ENCODE measurements around the gene ITPK1.
"Not testable (repeated sequence)": the region's sequence is repeated elsewhere in the genome, so short reads cannot be mapped to it uniquely, and the experiment has no call there.

Gene ITPK1

DNA sequence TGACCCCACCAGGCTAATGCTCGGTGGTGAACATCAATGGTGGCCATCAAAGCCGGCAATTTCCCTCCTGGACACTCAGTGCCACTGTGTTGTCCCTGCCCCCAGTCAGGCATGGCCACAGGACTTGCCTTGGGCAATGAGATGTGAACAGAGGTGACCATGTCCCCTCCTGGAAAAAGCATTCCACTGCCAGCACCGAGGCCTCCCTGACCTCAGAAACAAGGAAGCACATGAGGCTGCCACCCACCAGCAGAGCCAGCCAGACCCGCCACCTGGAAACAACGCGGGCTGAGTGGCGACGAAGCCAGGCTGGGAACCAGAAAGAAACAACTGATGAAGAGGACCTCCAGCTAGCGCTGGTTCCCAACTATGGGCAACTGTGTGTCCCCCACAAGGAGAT is 31.8 kb downstream of the ITPK1 start:
- DNase-seq: no peak

DNA sequence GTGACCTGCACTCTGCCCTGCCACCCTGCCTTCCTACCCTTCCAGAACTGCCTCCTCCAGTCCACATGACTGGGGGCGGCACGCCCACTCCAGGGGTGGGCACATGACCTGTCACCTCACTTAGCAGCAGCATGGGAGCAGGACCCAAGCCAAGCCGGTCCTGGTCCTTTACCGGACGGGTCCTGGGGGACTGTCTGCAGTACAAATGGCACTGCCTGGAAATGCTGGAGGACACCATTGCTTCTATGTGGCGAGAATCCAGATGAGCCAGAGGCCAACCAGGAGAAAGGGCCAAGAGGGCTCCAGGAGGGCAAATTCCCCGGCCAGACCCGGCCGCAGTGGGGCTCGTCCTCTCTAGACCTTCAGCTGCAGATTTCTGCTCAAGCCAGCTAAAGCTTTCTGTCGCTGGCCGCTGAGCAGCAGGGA is 33.1 kb downstream of the ITPK1 start:
- ATAC-seq (no peak), DNase-seq (no peak)

More for the DNA sequence above, 31.8 kb downstream of the ITPK1 start:
- no peak for ATAC-seq

DNA sequence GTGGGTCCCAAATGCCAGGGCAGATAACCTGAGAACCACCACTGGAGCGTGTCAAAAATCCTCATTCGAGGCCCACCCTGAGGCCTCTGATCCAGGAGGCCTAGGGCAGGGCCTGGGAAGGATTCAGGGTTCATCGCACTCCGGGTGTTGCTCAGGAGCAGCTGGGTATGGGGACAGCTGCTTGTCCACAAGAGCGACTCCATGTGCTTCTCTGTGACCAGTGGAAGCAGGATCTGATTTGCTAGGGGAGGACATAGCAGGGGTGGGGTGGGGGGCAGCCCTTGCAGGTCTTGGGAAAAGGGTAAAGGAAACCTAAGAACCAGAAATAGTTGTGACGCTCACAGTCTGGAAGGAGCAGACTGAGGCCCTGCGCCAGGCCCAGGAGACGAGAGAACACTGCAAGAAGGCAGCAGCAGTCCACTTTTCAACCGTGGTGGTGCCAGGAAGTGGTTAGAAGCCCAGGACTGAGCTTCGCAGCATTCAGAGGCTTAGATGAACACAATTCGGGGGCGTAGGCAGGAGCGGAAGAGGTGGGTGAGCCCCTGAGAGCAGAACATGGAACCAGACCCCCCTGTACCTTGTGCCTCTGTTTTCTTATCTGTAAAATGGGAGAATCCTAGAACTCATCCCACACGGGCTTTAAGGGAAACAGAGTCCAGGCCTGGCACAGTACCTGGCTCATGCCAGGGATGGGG is 33.7 kb downstream of the ITPK1 start:
- peak; percentile 48 for ATAC-seq
- peak; percentile 69 for DNase-seq

DNA sequence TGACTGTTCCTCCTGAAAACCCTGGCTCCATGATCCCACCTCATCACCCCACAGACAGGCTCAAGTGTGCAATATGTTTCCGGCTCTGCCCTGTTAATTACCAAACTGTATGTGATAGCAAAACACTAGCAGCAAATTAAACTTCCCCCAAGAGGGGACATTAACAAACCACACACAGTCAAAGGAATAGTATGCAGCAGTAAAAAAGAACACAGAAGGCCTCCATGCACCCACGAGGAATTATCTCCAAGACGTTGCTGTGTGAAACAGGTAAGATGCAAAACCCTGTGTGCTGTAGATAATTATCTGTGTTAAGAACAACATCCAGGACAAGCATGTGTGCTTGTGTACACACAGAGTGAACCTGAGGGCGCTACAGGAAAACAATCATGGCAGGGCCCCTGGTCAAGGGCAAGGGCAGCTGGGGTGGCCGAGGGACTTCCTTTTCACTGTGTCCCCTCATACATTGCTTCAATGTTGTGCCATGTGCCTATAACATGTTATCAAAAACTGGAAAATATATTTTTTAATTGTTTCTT is 35.8 kb downstream of the ITPK1 start:
- no peak for ATAC-seq
- no peak for DNase-seq

DNA sequence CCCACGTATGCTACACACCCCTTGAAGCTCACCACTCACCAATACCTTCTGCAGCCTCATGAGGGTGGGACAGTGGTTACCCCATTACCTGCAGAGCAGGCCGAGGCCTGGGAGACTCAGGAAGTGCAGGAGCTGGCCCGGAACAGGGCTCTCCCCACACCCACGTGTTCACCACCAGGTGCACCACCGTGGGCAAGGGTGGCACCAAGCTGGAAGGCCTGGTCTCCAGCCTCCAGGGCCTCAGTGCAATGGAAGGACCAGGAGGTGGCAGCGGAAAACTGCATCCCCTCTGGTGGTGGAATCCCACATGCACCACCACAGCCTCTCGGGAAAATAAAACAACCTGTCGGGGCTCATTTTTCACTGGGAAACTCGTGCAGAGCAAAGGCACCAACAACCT is 36.4 kb downstream of the ITPK1 start:
- ATAC-seq: no peak
- DNase-seq: no peak

DNA sequence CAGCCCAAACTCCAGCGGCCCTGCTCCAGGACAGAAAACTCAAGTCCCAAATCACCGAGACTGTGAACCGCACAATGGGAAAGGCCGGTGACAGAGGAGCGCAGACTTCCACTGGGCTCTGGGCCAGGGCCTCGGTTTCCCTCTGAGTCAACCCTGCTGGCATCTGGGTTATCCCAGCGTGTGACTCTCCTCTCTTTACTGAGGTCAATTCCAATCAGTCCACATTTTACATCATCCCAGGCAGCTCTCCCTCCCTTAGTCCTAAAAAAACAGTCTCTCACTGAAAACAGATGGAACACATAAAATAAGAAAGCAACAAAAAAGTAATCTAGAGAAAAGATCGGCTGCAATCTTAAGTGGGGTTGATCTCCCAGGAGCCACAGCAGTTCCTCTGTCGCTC is 36.9 kb downstream of the ITPK1 start:
- no peak for DNase-seq

DNA sequence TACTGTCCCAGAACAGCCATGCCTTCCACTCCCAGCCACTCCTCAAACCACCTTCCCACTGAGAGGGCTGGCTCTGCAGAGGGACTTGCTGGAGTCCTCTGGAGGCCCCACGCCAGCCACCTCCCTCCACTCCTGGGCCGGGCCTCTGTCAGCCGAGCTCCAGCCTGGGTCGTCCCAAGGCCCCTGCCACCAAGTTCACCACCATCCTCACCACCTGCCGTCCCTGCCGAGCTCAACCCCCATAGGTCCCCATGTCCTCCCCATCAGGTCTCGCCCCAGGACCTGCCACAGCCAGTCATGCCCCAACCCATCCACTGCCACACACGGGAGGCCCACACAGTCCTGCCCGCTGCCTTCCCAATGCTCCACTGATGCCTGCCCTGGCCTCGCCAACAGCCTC is 39.0 kb downstream of the ITPK1 start:
- ATAC-seq (no peak), DNase-seq (no peak)

More for the DNA sequence above, 36.9 kb downstream of the ITPK1 start:
- ATAC-seq: no peak

DNA sequence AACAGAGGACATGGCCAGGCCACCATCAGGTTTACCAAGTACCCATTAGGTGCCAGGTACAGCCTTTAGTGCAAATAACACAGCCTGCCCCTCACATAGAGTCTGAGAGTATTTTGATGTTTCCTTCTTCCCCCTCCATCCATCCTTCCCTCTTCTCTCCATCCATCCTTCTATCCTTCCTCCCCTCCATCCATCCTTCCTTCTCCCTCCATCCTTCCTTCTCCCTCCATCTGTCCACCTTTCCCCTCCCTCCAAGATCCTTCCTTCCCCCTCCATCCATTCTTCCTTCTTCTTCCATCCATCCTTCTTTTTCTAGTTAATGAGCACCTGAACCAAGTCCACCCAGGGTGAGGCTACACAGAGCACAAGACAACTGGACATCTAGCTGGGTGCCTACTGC is 39.8 kb downstream of the ITPK1 start:
- DNase-seq (no peak), ATAC-seq (no peak)

DNA sequence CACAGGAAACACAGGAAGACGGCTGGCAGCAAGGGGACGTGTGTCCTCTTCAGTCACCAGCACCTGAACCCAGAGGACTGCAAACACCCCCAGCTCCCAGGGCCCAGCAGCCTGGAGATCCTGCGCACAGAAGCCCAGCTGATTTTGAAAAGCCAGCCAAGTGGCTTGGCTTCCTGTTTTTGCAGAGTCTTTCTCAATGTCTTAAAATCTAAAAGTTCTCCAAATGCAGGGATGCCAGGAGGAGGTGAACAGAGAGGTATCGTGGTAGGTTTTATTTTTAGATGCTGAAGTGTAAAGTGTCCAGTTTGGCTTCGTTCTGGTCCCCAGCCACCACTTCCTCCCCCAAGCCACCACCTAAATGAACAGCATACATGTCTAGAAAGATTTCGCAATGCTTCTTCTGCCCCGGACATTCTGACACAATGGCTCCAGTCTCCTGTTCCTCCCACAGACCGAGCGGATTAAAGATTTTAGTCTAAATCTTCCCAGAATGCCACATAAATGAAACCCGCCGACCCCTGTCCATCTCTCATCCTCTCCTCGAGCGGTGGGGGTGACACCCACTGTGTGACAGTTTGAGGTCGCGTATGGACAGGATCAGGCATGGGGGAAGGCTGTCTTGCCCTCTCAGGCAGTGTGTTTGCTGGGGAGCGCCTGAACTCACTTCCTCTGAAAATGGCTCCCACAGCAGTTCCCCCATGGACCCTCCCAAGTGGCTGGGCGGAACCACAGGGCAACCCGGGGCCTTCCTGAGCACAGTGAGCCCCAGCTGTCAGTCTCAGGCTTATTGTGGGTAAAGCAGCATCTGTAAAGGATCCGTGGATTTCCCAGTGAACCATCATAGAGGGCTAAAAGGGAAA is 41.6 kb downstream of the ITPK1 start:
- ATAC-seq (peak; percentile 12), DNase-seq (peak; percentile 34)

DNA sequence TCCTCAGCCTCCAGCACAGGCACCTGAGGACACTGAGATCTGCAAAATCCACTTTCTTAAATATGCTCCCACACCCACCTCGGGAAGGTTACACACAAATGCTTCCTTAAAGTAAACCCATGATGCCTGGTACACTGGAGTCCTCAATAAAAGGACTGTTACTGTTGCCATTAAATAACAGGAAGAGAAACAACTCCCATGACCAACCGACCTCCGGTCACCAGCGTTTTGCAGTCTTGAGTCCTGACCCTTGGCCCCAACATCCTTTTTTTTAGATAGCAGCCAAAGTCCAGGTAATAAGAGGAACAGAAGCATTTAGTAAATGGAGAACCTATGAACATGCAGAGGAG is 42.4 kb downstream of the ITPK1 start:
- ATAC-seq (no peak), DNase-seq (no peak)

DNA sequence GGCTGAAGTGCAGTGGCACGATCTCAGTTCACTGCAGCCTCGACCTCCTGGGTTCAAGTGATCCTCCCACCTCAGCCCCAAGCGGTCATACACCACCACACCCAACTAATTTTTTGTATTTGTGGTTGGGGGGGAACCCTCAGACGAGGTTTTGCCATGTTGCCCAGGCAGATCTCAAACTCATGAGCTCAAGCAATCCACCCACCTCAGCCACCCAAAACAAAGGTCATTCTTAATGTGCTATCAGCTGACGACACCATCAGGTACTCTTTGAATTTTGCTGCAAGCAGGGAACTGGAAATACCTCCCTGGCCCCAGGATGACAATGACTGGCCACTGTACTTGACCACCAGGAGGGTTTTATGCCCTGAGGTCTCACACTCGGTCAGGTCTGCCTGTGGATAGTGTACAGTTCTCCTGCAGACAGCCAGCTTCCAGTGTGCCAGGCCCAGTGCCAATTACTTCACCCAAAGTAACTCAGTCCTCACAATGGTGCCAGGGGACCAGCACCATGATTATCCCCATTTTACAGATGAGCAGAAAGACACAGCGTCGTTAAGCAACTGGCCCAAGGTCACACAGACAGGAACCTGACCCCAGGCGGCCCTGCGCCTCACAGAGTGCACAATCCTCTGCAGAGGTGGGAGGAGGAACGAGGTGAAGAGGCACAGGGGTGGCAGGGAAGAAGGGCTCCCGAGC is 42.9 kb downstream of the ITPK1 start:
- ATAC-seq (peak; percentile 62), DNase-seq (peak; percentile 44)

DNA sequence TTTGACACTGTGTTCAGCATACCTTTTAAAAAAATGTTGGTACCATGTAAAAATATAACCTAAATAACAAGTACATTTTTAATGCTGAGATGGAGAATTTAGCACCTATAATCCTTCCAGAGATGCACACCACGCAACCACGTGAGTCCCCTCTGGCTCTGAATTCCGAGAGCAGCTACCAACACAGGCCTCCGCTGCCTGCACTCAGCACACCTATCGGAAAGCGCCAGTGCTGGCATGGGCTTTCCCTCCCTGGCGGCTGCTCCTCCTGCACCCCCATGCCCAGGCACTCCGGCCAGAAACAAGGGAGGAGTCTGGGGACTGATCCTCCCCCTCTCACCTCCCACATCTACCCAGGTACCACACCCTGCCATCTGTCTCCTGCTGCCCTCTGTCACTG is 47.0 kb downstream of the ITPK1 start:
- no peak for DNase-seq
- ATAC-seq: no peak

DNA sequence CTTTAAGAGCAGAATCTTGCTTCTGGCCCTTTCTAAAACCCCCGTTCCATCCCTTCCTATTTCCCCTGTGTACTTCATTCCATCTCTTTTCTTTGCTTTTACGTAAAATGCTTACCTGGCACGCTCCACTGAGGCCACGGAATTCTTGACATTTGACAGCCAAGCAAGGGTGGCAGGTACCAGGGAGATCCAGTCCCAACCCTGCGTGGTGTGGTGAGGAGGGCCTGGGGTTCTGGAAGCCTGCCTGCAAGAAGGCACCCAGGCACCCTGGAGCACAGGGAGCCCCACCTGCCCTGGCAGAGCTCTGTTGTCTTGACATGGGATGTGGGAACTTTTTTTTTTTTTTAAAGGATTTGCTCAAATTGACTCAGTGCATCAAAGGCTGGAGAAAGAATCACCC is 48.6 kb downstream of the ITPK1 start:
- ATAC-seq: no peak
- no peak for DNase-seq

DNA sequence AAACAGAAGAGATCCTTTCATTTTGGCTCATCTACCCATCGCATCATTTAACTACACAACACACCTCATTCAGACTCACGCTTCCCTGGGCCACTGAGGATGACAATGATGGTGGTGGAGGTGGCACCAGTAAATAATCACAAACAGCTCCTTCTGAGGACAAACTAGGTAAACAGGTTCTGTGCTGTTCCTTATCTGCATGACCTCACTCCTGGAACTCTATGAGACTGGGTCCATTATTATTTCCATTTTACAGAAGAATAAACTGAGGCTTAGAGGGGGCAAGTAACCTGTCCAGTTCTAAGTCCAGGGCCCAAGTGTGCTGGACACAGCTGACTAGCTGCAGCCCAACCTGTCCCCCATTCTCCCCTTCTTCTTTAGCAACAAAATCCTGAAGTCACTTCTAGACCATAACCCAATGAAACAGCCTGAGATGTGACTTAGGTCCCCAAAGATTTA is 50.4 kb downstream of the ITPK1 start:
- DNase-seq (no peak), ATAC-seq (no peak)

DNA sequence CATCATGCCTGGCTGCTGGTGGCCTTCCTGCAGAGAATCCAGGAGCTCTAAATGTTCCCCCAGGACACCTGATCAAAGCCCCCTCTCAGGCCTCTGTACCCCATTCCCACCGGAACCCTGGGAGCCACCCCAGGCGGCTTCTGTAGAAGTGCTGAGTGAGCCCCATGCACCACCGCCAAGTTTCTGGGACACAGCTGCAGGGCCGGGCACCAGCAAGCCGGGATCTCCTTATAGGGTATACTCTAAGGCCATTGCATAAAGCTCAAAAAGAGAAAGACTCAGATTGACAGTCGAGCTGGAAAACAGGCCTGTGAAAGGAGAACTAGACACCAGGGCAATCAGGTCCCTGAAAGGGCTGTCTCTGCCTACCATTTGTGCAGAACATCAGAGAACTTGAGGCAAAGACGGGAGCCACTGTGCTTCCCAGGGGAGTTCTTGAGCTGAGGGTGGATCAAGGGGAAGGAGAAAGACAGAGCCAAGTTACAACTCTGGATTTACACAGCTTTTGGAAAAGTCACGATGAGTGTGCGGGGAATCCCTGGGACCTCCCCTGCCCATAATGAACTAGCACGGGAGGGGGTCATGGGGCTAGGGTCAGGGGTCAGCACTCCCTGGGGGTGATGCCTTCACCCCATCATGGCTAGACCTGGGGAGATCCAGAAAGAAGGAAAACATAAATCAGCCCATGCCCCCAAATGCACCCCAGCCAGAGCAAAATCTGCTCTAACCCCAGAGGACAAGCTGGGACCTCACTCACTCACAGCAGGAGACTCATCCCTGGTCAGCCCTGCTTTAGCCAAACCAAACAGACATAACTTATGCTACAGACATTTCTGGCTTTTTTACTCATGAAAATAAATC is 51.1 kb downstream of the ITPK1 start:
- no peak for ATAC-seq

DNA sequence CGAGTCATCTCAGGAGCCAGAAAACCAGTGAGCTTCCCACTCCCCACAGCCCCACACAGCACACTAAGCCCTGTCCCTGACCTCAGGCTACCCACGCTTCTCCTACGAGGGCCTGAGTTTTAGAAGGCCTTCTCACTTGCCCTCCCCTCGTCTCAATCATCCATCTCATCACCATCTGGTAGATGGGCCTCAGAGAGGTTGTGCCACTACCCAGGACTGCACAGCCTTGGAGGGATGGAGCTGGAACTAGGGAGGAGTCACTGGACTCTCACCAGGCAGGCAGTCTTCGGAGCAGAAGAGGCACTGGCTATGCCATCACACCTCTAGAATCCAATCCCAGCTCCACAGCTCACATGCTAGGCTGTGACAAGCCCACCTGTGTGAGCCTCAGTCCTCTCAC is 52.3 kb downstream of the ITPK1 start:
- DNase-seq: no peak
- ATAC-seq: no peak

More for the DNA sequence above, 51.1 kb downstream of the ITPK1 start:
- no peak for DNase-seq

DNA sequence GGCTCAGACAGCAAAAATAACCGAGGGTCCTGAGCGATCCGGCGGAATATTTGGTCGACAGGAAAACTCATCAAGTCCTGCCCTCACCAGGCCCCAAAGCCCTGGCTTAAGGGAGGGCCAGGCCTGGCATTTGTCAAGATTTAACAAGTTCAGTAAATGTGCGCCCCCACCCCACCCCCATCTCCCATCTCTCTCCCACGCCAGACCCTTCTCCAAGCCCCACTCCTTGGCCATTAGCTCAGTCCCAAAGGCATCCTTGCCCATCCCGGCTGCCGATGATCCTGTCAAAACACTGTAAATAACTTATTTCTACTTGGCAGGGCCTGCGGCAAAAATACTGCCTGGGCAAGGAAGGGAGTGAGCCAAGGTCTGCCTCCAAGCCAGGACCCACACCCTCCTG is 52.8 kb downstream of the ITPK1 start:
- ATAC-seq (no peak), DNase-seq (no peak)

DNA sequence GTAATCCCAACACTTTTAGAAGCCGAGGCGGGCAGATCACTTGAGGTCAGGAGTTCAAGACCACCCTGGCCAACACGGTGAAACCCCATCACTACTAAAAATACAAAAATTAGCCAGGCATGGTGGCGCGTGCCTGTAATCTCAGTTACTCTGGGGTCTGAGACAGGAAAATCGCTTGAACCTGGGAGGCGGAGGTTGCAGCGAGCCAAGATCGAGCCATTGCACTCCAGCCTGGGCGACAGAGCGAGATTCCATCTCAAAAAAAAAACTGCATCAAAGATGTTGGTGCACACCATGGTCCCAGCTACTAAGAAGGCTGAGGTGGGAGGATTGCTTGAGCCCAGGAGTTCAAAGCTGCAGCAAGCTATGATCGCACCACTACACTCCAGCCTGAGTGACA is 53.7 kb downstream of the ITPK1 start:
- not testable (repeated sequence) for ATAC-seq, DNase-seq

DNA sequence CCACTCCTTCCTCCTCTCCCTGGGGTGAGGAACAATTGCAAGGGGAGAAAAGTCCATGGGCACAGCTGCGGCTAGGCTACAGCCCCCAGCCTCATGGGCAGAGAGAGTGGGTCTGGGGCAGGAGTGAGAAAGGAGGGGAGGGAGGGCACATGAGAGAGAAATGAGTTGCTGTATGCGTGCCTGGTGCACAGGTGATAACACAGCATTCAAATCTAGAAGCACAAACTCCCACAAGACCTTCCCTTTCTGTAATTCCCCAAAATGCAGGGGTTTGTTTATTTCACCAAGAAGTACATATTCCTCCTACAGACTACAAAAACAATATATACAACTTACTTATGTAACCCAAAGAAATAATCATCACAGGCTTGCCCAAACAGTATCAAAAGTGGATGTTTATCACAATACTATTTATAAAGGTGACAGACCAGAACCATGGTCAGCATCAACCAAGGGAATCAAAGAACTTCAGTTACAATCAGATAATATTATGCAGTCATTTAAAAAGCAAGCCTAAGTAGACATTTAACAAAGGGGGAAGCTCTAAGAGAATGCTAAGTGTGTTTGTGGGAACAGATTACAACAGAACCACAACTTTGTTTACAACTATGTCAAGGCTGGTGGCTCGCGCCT is 54.2 kb downstream of the ITPK1 start:
- ATAC-seq (no peak), DNase-seq (no peak)

DNA sequence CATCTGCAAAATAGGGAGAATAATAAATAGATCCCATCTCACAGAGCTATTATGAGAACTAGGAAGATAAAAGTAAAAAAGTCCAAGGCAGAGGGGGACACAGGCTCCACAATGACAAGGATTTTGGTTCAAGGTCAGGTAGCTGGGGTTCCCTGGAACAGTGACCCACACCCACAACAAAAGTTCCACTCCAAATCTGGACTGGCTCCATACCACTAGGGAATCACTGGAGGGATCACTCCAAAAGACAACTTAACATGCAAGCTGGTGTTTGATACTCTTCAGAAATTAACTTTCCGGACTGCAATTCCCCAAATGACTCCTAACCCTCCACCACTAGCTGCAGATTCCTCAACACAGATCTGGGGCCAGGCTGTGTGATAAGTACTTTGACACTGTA is 54.9 kb downstream of the ITPK1 start:
- DNase-seq (no peak), ATAC-seq (no peak)

DNA sequence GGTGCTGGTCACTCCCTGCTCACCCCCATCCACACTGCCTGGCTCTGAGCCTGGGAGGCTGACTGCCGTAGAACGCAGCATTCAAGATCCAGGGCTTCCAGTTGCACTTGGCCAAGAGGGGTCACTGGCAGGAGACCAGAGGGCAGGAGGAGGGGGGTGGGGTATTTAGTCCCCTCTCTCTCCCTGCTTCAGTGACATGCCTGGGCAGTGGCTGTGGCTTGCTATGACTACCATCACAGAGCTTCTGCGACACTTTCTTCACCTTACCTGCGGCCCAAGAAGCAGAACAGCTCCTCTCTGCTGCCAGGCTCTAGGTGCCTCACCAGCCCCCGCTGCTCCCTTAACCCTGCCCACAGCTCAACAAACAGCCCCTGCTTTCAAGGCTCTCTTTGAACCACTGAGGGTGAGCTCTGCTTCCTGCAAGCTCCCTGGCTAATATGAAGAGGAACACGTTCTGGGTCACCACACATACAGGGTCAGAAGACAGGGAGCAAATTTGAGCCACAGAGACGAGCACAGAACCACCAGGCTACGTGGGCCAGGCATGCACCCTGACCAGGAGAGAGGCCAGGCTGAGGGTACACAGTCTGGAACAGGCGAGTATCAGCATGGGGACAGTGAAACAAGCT is 55.7 kb downstream of the ITPK1 start:
- ATAC-seq (peak; percentile 31), DNase-seq (no peak)

Measured in stimulated activated naive CD8-positive, alpha-beta T cell treated with anti-CD3 and anti-CD28 coated beads, Interleukin-15, Interleukin-2, amounts not matched to agents 100 U/mL and 50 U/mL, for 24 hours (primary cell).